GM12878 (cell line): Measurements from ENCODE around the gene SLIT1. TPM values are rescaled to one million over a fixed set of nuclear protein-coding genes. Genes with fewer than 3 reads are reported as not detected.

Source experiments
- EED ChIP-seq: sonication (generic); IDR thresholded peaks from 2 replicates; pipeline ENCODE4 v1.6.1; 2016; ENCODE audit warnings: antibody characterized with exemption, low read depth
- EGR1 ChIP-seq, 2 experiments: IDR thresholded peaks; 1 replicate in 1 of 2; 2 replicates in 1 of 2; pipeline ENCODE4 v1.6.1; 2011 to 2012; ENCODE audit warnings: low read depth in 2 of 2, low read length in 2 of 2, borderline replicate concordance in 1 of 2, mild to moderate bottlenecking in 1 of 2, moderate library complexity in 1 of 2
- FOXM1 ChIP-seq: IDR thresholded peaks from 2 replicates; pipeline ENCODE4 v1.6.1; 2012; ENCODE audit warnings: low read depth, mild to moderate bottlenecking, inconsistent platforms, low read length, moderate library complexity
- GATAD2B ChIP-seq: fragments of 450-650 bp; conservative IDR thresholded peaks from 2 replicates; pipeline ENCODE4 v1.6.1; 2017; ENCODE audit warnings: low read depth, mild to moderate bottlenecking, moderate library complexity
- MXI1 ChIP-seq: fragments of 150-350 bp; IDR thresholded peaks from 2 replicates; pipeline ENCODE4 v1.6.1; 2011; ENCODE audit warnings: low read depth, mild to moderate bottlenecking, inconsistent platforms, low read length, improper control_type of control experiment
- NFYB ChIP-seq: IDR thresholded peaks from 2 replicates; pipeline ENCODE4 v1.6.1; 2011; ENCODE audit warnings: low read depth, mild to moderate bottlenecking, low read length, improper control_type of control experiment, moderate library complexity; ENCODE audit not compliant: insufficient read depth
- NR2F1 ChIP-seq: fragments of 450-650 bp; conservative IDR thresholded peaks from 2 replicates; pipeline ENCODE4 v1.6.1; 2017; ENCODE audit warnings: mild to moderate bottlenecking
- NRF1 ChIP-seq: conservative IDR thresholded peaks from 2 replicates; pipeline ENCODE4 v1.6.1; 2011; ENCODE audit warnings: mild to moderate bottlenecking, low read depth, low read length, improper control_type of control experiment
- RAD21 ChIP-seq: IDR thresholded peaks from 2 replicates; pipeline ENCODE4 v1.6.1; 2011; ENCODE audit warnings: mild to moderate bottlenecking, low read depth, low read length, moderate library complexity; ENCODE audit not compliant: insufficient read depth
- RB1 ChIP-seq: fragments of 450-650 bp; formaldehyde crosslinking; IDR thresholded peaks from 2 replicates; pipeline ENCODE4 v1.6.1; 2017; ENCODE audit warnings: mild to moderate bottlenecking, borderline replicate concordance
- RBBP5 ChIP-seq: fragments of 200-600 bp; sonication (generic); conservative IDR thresholded peaks from 2 replicates; pipeline ENCODE4 v1.6.1; 2016
- SMAD1 ChIP-seq: fragments of 450-650 bp; IDR thresholded peaks from 2 replicates; pipeline ENCODE4 v1.6.1; 2018; ENCODE audit warnings: mild to moderate bottlenecking, low read depth; ENCODE audit not compliant: partially characterized antibody
- SREBF2 ChIP-seq: IDR thresholded peaks from 2 replicates; pipeline ENCODE4 v1.6.1; 2012; ENCODE audit warnings: mild to moderate bottlenecking, low read length
- SUPT20H ChIP-seq: IDR thresholded peaks from 2 replicates; pipeline ENCODE4 v1.6.1; 2011; ENCODE audit warnings: low read depth, mild to moderate bottlenecking, low read length, moderate library complexity, borderline replicate concordance; ENCODE audit not compliant: control insufficient read depth
- polyA plus RNA-seq, 11 experiments: library from polyadenylated mRNA; depleted of rRNA in 4 of 11; unstranded in 6 of 11; stranded (reverse) in 5 of 11; fragments of >200 nt; fragmentation: Nextera tagmentation in 4 of 11; fragmentation: Illumina TruSeq in 1 of 11; extraction: Ambion mirVana in 4 of 11; extraction: Trizol in 1 of 11; gene quantifications; 1 replicate in 1 of 11; 2 replicates in 10 of 11; pipeline versions ENCODE4 v1.2.1 to v1.2.3, GENCODE V29; 2011 to 2016; ENCODE audit warnings: inconsistent platforms in 2 of 11, missing spikeins in 2 of 11, low read depth in 1 of 11
- total RNA-seq, 4 experiments: library from RNA; depleted of rRNA in 3 of 4; stranded (reverse); fragments of >200 nt in 3 of 4; fragmentation: Illumina TruSeq in 1 of 4; extraction: Trizol in 1 of 4; gene quantifications; 2 replicates each; pipeline versions ENCODE4 v1.2.1 to v1.2.3, GENCODE V29; 2013 to 2021
- TF ChIP-seq, protein P1 (sequence below): fragments of 450-650 bp; IDR thresholded peaks from 2 replicates; pipeline ENCODE4 v1.6.1; 2017; ENCODE audit warnings: borderline replicate concordance
- TF ChIP-seq, protein P2 (sequence below): fragments of 450-650 bp; IDR thresholded peaks from 2 replicates; pipeline ENCODE4 v1.6.1; 2016; ENCODE audit warnings: mild to moderate bottlenecking
- TF ChIP-seq, protein P3 (sequence below): fragments of 450-650 bp; IDR thresholded peaks from 2 replicates; pipeline ENCODE4 v1.6.1; 2014; ENCODE audit warnings: mild to moderate bottlenecking
- TF ChIP-seq, protein P4 (sequence below): IDR thresholded peaks from 2 replicates; pipeline ENCODE4 v1.6.1; 2012; ENCODE audit warnings: low read depth, low read length, improper control_type of control experiment
- TF ChIP-seq, protein P5 (sequence below): fragments of 450-650 bp; IDR thresholded peaks from 2 replicates; pipeline ENCODE4 v1.6.1; 2017; ENCODE audit warnings: low read depth, mild to moderate bottlenecking, moderate library complexity

The SLIT1 gene
- total and polyA plus RNA-seq, 10 of the 15 experiments (the other 5 are each of a cell fraction or from before 2014, with no cell fraction given) = 0.04 to 0.19 (median 0.06) TPM; not detected in 4

DNA sequence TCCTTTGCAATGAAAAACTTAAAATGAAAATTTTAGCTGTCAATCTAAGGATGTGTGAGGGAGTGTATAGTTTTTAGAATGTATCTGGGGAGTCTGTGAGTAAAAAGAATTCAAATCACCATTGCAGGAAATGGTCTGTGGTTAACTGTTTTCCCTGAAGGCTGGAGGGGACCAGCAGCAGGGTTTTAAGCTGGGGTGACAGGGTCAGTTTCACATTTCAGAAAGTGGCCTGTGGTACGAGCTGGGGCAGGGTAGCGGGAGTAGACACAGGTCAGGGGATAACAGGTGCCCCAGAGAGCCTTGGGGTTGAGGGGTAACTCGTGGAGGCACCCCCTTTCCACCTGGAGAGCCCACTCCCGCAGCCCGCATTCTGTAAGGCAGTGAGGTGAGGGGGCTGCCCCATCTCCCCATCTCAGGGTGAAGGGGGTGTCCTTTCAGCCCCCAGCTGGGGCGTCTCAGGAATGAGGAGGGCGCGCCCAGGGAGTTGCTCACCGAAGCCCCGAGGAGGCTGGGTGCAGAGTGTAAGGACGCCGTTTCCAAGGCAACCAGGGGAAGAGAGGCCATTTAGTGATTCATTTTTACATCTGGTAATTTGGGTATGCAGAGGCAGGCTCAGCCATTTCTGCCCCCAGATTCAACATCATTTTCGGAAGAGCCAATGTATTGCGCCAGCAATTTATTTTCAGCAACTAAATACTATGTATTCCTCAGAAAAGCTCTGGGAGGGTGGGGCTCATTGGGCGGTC is 168.9 kb downstream of the SLIT1 start (continued):
- TF ChIP-seq SMAD1 (no peak), FOXM1 (no peak), RAD21 (no peak), SREBF2 (no peak), GATAD2B (peak; percentile 59), SUPT20H (no peak), NR2F1 (peak; percentile 97), MXI1 (no peak), EED (peak; percentile 52; the same call in 1 of the 2 replicates), RBBP5 (no peak), NRF1 (no peak), RB1 (no peak), NFYB (no peak), EGR1 (IDR thresholded peaks at IDR 0.05; ENCODE audit: borderline replicate concordance in 1 of 2, low read depth in 2 of 2, low read length in 2 of 2) (no peak)
- TF ChIP-seq, protein P1, sequence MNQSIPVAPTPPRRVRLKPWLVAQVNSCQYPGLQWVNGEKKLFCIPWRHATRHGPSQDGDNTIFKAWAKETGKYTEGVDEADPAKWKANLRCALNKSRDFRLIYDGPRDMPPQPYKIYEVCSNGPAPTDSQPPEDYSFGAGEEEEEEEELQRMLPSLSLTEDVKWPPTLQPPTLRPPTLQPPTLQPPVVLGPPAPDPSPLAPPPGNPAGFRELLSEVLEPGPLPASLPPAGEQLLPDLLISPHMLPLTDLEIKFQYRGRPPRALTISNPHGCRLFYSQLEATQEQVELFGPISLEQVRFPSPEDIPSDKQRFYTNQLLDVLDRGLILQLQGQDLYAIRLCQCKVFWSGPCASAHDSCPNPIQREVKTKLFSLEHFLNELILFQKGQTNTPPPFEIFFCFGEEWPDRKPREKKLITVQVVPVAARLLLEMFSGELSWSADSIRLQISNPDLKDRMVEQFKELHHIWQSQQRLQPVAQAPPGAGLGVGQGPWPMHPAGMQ = no peak
- TF ChIP-seq, protein P2, sequence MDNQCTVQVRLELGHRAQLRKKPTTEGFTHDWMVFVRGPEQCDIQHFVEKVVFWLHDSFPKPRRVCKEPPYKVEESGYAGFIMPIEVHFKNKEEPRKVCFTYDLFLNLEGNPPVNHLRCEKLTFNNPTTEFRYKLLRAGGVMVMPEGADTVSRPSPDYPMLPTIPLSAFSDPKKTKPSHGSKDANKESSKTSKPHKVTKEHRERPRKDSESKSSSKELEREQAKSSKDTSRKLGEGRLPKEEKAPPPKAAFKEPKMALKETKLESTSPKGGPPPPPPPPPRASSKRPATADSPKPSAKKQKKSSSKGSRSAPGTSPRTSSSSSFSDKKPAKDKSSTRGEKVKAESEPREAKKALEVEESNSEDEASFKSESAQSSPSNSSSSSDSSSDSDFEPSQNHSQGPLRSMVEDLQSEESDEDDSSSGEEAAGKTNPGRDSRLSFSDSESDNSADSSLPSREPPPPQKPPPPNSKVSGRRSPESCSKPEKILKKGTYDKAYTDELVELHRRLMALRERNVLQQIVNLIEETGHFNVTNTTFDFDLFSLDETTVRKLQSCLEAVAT = 0 out of 2 replicates have a peak, but pooled peaks have one; percentile 30
- TF ChIP-seq, protein P3, sequence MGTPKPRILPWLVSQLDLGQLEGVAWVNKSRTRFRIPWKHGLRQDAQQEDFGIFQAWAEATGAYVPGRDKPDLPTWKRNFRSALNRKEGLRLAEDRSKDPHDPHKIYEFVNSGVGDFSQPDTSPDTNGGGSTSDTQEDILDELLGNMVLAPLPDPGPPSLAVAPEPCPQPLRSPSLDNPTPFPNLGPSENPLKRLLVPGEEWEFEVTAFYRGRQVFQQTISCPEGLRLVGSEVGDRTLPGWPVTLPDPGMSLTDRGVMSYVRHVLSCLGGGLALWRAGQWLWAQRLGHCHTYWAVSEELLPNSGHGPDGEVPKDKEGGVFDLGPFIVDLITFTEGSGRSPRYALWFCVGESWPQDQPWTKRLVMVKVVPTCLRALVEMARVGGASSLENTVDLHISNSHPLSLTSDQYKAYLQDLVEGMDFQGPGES = no peak
- TF ChIP-seq, protein P4, sequence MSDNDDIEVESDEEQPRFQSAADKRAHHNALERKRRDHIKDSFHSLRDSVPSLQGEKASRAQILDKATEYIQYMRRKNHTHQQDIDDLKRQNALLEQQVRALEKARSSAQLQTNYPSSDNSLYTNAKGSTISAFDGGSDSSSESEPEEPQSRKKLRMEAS = no peak
- TF ChIP-seq, protein P5, sequence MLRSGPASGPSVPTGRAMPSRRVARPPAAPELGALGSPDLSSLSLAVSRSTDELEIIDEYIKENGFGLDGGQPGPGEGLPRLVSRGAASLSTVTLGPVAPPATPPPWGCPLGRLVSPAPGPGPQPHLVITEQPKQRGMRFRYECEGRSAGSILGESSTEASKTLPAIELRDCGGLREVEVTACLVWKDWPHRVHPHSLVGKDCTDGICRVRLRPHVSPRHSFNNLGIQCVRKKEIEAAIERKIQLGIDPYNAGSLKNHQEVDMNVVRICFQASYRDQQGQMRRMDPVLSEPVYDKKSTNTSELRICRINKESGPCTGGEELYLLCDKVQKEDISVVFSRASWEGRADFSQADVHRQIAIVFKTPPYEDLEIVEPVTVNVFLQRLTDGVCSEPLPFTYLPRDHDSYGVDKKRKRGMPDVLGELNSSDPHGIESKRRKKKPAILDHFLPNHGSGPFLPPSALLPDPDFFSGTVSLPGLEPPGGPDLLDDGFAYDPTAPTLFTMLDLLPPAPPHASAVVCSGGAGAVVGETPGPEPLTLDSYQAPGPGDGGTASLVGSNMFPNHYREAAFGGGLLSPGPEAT = peak; percentile 65
